GM10266 (cell line): ENCODE data around the gene RBM26.

Experiments
- DNase-seq: peaks from one replicate; pipeline ENCODE4 v3.0.0; 2012; ENCODE audit errors: extremely low spot score
- TF ChIP-seq, protein P1 (sequence below): IDR thresholded peaks from 2 replicates; pipeline ENCODE4 v1.5.1; 2012; ENCODE audit warnings: mild to moderate bottlenecking, low read depth; ENCODE audit not compliant: control insufficient read depth, insufficient read depth; ENCODE audit errors: missing control alignments

Gene RBM26

GRCh38 chr13:79447741-79448140 lies 41.7 kb upstream of the RBM26 start:
- TF ChIP-seq, protein P1, sequence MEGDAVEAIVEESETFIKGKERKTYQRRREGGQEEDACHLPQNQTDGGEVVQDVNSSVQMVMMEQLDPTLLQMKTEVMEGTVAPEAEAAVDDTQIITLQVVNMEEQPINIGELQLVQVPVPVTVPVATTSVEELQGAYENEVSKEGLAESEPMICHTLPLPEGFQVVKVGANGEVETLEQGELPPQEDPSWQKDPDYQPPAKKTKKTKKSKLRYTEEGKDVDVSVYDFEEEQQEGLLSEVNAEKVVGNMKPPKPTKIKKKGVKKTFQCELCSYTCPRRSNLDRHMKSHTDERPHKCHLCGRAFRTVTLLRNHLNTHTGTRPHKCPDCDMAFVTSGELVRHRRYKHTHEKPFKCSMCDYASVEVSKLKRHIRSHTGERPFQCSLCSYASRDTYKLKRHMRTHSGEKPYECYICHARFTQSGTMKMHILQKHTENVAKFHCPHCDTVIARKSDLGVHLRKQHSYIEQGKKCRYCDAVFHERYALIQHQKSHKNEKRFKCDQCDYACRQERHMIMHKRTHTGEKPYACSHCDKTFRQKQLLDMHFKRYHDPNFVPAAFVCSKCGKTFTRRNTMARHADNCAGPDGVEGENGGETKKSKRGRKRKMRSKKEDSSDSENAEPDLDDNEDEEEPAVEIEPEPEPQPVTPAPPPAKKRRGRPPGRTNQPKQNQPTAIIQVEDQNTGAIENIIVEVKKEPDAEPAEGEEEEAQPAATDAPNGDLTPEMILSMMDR = no peak
- no peak for DNase-seq

GRCh38 chr13:79447141-79447540 lies 41.1 kb upstream of the RBM26 start:
- TF ChIP-seq, protein P1 = no peak
- no peak for DNase-seq

DNA sequence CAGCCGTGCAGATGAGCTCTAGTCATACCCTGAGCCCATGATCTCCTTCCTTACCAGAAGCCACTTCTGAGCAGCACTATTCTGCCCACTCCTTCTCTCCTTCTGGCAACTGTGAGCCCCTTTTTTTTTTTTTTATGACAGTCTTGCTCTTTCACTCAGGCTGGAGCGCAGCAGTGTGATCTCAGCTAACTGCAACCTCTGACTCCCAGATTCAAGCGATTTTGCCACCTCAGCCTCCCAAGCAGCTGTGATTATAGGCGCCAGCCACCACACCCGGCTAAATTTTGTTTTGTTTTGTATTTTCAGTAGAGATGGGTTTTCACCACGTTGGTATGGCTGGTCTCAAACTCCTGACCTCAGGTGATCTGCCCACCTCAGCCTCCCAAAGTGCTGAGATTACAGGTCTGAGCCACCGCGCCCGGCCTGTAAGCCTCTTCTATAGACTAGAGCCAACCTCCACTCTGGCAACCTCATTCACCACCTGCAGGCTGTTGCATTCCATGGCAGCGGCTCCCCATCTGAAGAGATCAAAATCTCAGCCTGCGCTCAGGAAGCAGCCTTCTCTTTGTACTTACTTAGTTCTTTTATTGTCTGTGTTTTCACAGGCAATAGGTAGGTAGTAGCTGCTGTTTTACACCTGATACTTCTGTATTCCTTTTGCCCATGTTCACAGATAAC lies 40.1 kb upstream of the RBM26 start:
- TF ChIP-seq, protein P1 = no peak

GRCh38 chr13:79442706-79443105 lies 36.7 kb upstream of the RBM26 start:
- DNase-seq = no peak
- TF ChIP-seq, protein P1 = no peak

More for the DNA sequence above, 40.1 kb upstream of the RBM26 start:
- no peak for DNase-seq

- TF ChIP-seq, protein P1 = no peak
These were observed 36.2 kb upstream of the RBM26 start for GRCh38 chr13:79442221-79442620.

GRCh38 chr13:79440958-79441528 lies 35.0 kb upstream of the RBM26 start:
- TF ChIP-seq, protein P1 = no peak
- no peak for DNase-seq

More at GRCh38 chr13:79442221-79442620, 36.2 kb upstream of the RBM26 start:
- DNase-seq = no peak

DNA sequence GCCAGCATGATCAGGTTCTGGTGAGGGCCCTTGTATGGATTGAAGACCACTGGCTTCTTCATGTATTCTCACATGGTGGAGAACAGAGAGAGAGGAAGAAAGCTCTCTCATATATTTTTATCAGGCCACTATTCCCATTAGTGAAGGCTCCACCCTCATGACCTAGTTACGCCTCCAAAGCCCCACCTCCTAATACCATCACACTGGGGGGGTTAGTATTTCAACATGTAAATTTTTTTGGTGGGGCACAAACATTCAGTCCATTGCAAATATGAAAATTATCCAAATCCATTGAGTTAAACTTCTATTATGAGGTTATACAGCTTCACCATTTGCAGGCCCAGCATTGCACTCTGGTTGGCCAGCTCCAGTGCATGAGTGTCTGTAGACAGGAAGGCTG lies 33.2 kb upstream of the RBM26 start:
- DNase-seq = no peak
- TF ChIP-seq, protein P1 = no peak
